Fibroblast of peridontal ligament (primary cell): ENCODE data around the gene KLHL17.

ENCODE experiments used
- DNase-seq: peaks from one replicate; pipeline ENCODE4 v3.0.0-alpha.2; 2010; ENCODE audit errors: extremely low read depth

KLHL17 gene

GRCh38 chr1:960363-961131 lies at the start of gene KLHL17:
Gene KLHL17 (plus strand): TSS chr1:960584. CDS start chr1:960694, 110 bp downstream.
- peak; percentile 33 for DNase-seq

- no peak for DNase-seq
Observed at GRCh38 chr1:910881-911721, 49.3 kb upstream of the KLHL17 start.

GRCh38 chr1:911875-912739 lies 48.3 kb upstream of the KLHL17 start:
- no peak for DNase-seq

- DNase-seq = no peak
Observed at GRCh38 chr1:912740-913301, 47.6 kb upstream of the KLHL17 start.

- DNase-seq = no peak
Observed at GRCh38 chr1:913491-914130, 46.8 kb upstream of the KLHL17 start.

GRCh38 chr1:914131-914890 lies 46.1 kb upstream of the KLHL17 start:
- no peak for DNase-seq

- no peak for DNase-seq
Observed at GRCh38 chr1:914891-915280, 45.5 kb upstream of the KLHL17 start.

- no peak for DNase-seq
Observed at GRCh38 chr1:915295-916172, 44.9 kb upstream of the KLHL17 start.

- no peak for DNase-seq
Observed at GRCh38 chr1:916173-917075, 44.0 kb upstream of the KLHL17 start.

- no peak for DNase-seq
Observed at GRCh38 chr1:917076-917459, 43.3 kb upstream of the KLHL17 start.

- DNase-seq = no peak
Observed at GRCh38 chr1:917466-918091, 42.8 kb upstream of the KLHL17 start.

- DNase-seq = no peak
Observed at GRCh38 chr1:918353-918752, 42.0 kb upstream of the KLHL17 start.

- no peak for DNase-seq
Observed at GRCh38 chr1:918843-919242, 41.5 kb upstream of the KLHL17 start.

- DNase-seq = no peak
Observed at GRCh38 chr1:919271-919872, 41.0 kb upstream of the KLHL17 start.

- no peak for DNase-seq
Observed at GRCh38 chr1:920010-920409, 40.4 kb upstream of the KLHL17 start.

- no peak for DNase-seq
Observed at GRCh38 chr1:920521-920920, 39.9 kb upstream of the KLHL17 start.

GRCh38 chr1:921011-921837 lies 39.2 kb upstream of the KLHL17 start:
- DNase-seq = peak; percentile 55
